CD4-positive, alpha-beta memory T cell (primary cell): ENCODE data around the gene RBMS3. TPM values are rescaled to one million over a fixed set of nuclear protein-coding genes. Genes with fewer than 3 reads are reported as not detected.

Experiments used
- CTCF ChIA-PET: fragments of 350-600 bp; sonication (Branson Sonifier 250); formaldehyde crosslinking; loops from one replicate; lab custom pipeline; 2021; ENCODE audit warnings: inconsistent platforms; ENCODE audit not compliant: partially characterized antibody; lab: Charles Lee
- POLR2A ChIA-PET: fragments of 350-600 bp; sonication (Branson Sonifier 250); formaldehyde crosslinking; loops from one replicate; lab custom pipeline; 2021; ENCODE audit not compliant: partially characterized antibody; lab: Charles Lee
- DNase-seq, 5 donors: peaks; one replicate each; pipeline versions ENCODE4 v3.0.0 to v3.0.0-alpha.2; 2020 to 2022; ENCODE audit warnings: mixed read lengths in 1 of 5
- H3K27ac ChIP-seq: one replicate; pipeline ENCODE4 v1.7.0; 2013; ENCODE audit warnings: low read depth, low read length
- H3K27me3 ChIP-seq: 2 replicates; pipeline ENCODE4 v1.7.0; 2013; ENCODE audit warnings: mild to moderate bottlenecking, low read length, moderate library complexity; ENCODE audit not compliant: insufficient read depth
- H3K36me3 ChIP-seq: 2 replicates; pipeline ENCODE4 v1.7.0; 2013; ENCODE audit warnings: mild to moderate bottlenecking, low read length, moderate library complexity; ENCODE audit not compliant: insufficient read depth
- H3K4me1 ChIP-seq: 2 replicates; pipeline ENCODE4 v1.7.0; 2013; ENCODE audit warnings: mild to moderate bottlenecking, low read length, moderate library complexity; ENCODE audit not compliant: insufficient read depth
- H3K4me3 ChIP-seq, 2 donors: one replicate each; pipeline ENCODE4 v1.7.0; 2013; ENCODE audit warnings: low read length in 2 of 2, mild to moderate bottlenecking in 1 of 2
- H3K9me3 ChIP-seq, 2 donors: one replicate each; pipeline ENCODE4 v1.7.0; 2013; ENCODE audit warnings: low read length in 2 of 2, control low read depth in 1 of 2; ENCODE audit not compliant: control insufficient read depth in 1 of 2
- H3K27ac Mint-ChIP-seq, 7 donors: one replicate each; pipeline ENCODE4 v1.8.0; 2020 to 2021; ENCODE audit warnings: mixed read lengths in 7 of 7, mild to moderate bottlenecking in 6 of 7, inconsistent platforms in 3 of 7, moderate library complexity in 3 of 7
- H3K27me3 Mint-ChIP-seq, 2 donors: one replicate each; pipeline ENCODE4 v1.8.0; 2020 to 2021; ENCODE audit warnings: mixed read lengths in 2 of 2
- H3K36me3 Mint-ChIP-seq, 2 donors: one replicate each; pipeline ENCODE4 v1.8.0; 2020 to 2021; ENCODE audit warnings: mixed read lengths in 2 of 2, inconsistent platforms in 1 of 2, mild to moderate bottlenecking in 1 of 2
- H3K4me1 Mint-ChIP-seq, 4 donors: one replicate each; pipeline ENCODE4 v1.8.0; 2020 to 2021; ENCODE audit warnings: mixed read lengths in 4 of 4, mild to moderate bottlenecking in 1 of 4
- H3K4me3 Mint-ChIP-seq, 8 donors: one replicate each; pipeline ENCODE4 v1.8.0; 2020 to 2021; ENCODE audit warnings: mixed read lengths in 8 of 8, mild to moderate bottlenecking in 7 of 8, moderate library complexity in 6 of 8, inconsistent platforms in 3 of 8
- H3K9me3 Mint-ChIP-seq, 8 donors: one replicate each; pipeline ENCODE4 v1.8.0; 2020 to 2021; ENCODE audit warnings: mixed read lengths in 8 of 8, mild to moderate bottlenecking in 5 of 8, inconsistent platforms in 3 of 8, moderate library complexity in 1 of 8
- intact Hi-C: fragments of 100-400 bp; cut with micrococcal nuclease; formaldehyde crosslinking; loops from one replicate; pipeline ENCODE4 v1.15.1; 2023
- polyA plus RNA-seq, 2 donors: library from polyadenylated mRNA; unstranded; fragments of 300-500 nt; fragmentation: Illumina TruSeq; gene quantifications; one replicate each; pipeline ENCODE4 v1.2.3, GENCODE V29; 2021
- total RNA-seq, 2 experiments: library from RNA; stranded (reverse); gene quantifications; one replicate each; pipeline ENCODE4 v1.2.3, GENCODE V29; 2021

Gene RBMS3
- total and polyA plus RNA-seq, 4 experiments from 2014 or later: 0.70 to 1.6 (median 1.0) TPM; not detected in 1

GRCh38 chr3:29590461-29590860 lies 309.6 kb downstream of the RBMS3 start:
- no peak for DNase-seq
- Histone ChIP-seq H3K4me1 (no peaks in the 10 kb centered on the region), H3K27me3 (no peaks in the 10 kb centered on the region), H3K9me3 (no peaks in the 10 kb centered on the region), H3K4me3 (no peak overlapping the region), H3K36me3 (no peaks in the 10 kb centered on the region), H3K27ac (no peak overlapping the region)
- H3K9me3 Mint-ChIP-seq: peaks cover 0 to 6% (median 3%) of the 10 kb centered on the region in 8 donors
- no peak overlapping the region for H3K4me3 Mint-ChIP-seq
- ChIA-PET CTCF (no interaction called here), POLR2A (no interaction called here)
- intact Hi-C loops: no loop called here
- no peaks in the 10 kb centered on the region for H3K36me3 Mint-ChIP-seq
- H3K27ac Mint-ChIP-seq: no peak overlapping the region
- no peaks in the 10 kb centered on the region for H3K4me1 Mint-ChIP-seq
- H3K27me3 Mint-ChIP-seq: no peaks in the 10 kb centered on the region

GRCh38 chr3:29591579-29591978 lies 310.7 kb downstream of the RBMS3 start:
- H3K27ac Mint-ChIP-seq: no peak overlapping the region
- no peaks in the 10 kb centered on the region for H3K36me3 ChIP-seq
- no peaks in the 10 kb centered on the region for H3K9me3 ChIP-seq
- POLR2A ChIA-PET: no interaction called here
- no peak overlapping the region for H3K27ac ChIP-seq
- no peaks in the 10 kb centered on the region for H3K27me3 Mint-ChIP-seq
- DNase-seq: no peak
- H3K4me3 ChIP-seq: no peak overlapping the region
- CTCF ChIA-PET: no interaction called here
- H3K4me3 Mint-ChIP-seq: no peak overlapping the region
- intact Hi-C loops: no loop called here
- no peaks in the 10 kb centered on the region for H3K4me1 Mint-ChIP-seq
- no peaks in the 10 kb centered on the region for H3K4me1 ChIP-seq
- H3K36me3 Mint-ChIP-seq: no peaks in the 10 kb centered on the region
- no peaks in the 10 kb centered on the region for H3K27me3 ChIP-seq
- peaks cover 0 to 8% (median 3%) of the 10 kb centered on the region in 8 donors for H3K9me3 Mint-ChIP-seq

DNA sequence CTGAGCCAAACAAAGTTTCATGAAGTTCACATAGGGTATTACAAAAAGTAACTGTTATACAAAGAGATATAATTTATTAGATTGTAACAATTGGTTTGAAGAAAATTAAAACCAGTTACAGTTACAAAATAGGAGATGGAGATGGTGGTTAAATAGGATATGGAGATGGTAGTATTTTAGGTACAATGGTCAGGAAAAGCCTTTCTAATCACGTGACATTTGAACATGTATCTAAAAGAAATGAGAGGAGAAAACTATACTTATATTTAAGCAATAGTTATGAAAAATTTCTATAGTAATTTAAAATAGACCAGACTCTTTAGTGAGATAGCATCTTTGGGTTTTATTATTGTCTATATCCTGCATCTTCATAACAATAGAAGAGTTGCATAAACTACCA lies 312.9 kb downstream of the RBMS3 start:
- Histone ChIP-seq H3K36me3 (no peaks in the 10 kb centered on the region), H3K4me1 (no peaks in the 10 kb centered on the region), H3K27me3 (no peaks in the 10 kb centered on the region), H3K4me3 (no peak overlapping the region), H3K27ac (no peak overlapping the region), H3K9me3 (no peaks in the 10 kb centered on the region)
- Mint-ChIP-seq H3K4me3 (no peak overlapping the region), H3K36me3 (no peaks in the 10 kb centered on the region), H3K4me1 (no peaks in the 10 kb centered on the region), H3K27ac (no peak overlapping the region), H3K27me3 (no peaks in the 10 kb centered on the region), H3K9me3 (peaks cover 0 to 8% (median 1%) of the 10 kb centered on the region in 8 donors)
- POLR2A ChIA-PET: no interaction called here
- DNase-seq: no peak
- CTCF ChIA-PET: no interaction called here
- intact Hi-C loops: no loop called here

GRCh38 chr3:29594261-29594660 lies 313.4 kb downstream of the RBMS3 start:
- no peaks in the 10 kb centered on the region for H3K4me1 Mint-ChIP-seq
- H3K4me3 Mint-ChIP-seq: no peak overlapping the region
- H3K36me3 Mint-ChIP-seq: no peaks in the 10 kb centered on the region
- peaks cover 0 to 4% (median under 1%) of the 10 kb centered on the region in 8 donors for H3K9me3 Mint-ChIP-seq
- CTCF ChIA-PET: no interaction called here
- H3K4me1 ChIP-seq: no peaks in the 10 kb centered on the region
- H3K4me3 ChIP-seq: no peak overlapping the region
- DNase-seq: no peak
- no peaks in the 10 kb centered on the region for H3K27me3 ChIP-seq
- POLR2A ChIA-PET: no interaction called here
- H3K27me3 Mint-ChIP-seq: no peaks in the 10 kb centered on the region
- H3K36me3 ChIP-seq: no peaks in the 10 kb centered on the region
- no peaks in the 10 kb centered on the region for H3K9me3 ChIP-seq
- H3K27ac Mint-ChIP-seq: no peak overlapping the region
- H3K27ac ChIP-seq: no peak overlapping the region
- intact Hi-C loops: no loop called here

DNA sequence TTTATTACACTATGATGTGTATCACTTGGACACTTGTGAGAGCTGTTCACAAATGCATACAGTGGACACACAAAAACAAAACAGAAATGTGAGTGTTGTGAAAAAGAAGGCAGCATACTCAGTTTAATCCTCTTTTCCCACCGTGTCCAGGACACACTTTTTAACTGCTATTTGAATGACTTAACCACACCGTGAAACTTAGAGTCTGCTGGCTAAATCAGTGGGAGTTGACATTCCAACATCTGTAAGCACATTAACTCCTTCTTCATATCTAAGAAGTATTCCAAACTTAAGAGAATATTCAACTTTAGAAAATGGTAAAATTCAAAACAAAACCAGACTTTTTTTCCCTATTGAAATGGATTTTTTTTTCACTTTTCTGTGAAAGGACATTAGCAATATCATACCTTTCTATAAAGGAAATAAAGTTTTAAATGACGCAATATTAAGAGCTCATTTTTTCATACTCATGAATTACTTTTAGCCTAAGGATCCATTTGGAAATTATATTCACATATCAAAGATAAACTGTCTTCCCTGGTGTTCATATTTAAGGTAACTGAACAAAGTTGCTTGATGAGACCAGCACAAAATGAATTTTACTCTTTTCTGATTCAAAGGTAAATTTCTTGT lies 316.6 kb downstream of the RBMS3 start:
- Mint-ChIP-seq H3K27me3 (no peaks in the 10 kb centered on the region), H3K9me3 (peaks cover 0 to 4% (median 0%) of the 10 kb centered on the region in 8 donors), H3K36me3 (no peaks in the 10 kb centered on the region), H3K4me3 (no peak overlapping the region), H3K27ac (no peak overlapping the region), H3K4me1 (no peaks in the 10 kb centered on the region)
- H3K27me3 ChIP-seq: no peaks in the 10 kb centered on the region
- POLR2A ChIA-PET: no interaction called here
- H3K27ac ChIP-seq: no peak overlapping the region
- CTCF ChIA-PET: interaction anchor here (1.1 kb wide), 1 partner anchor 13 kb away, joined by 3 read pairs; no protein-coding TSS in a partner anchor
- H3K36me3 ChIP-seq: no peaks in the 10 kb centered on the region
- no peak overlapping the region for H3K4me3 ChIP-seq
- DNase-seq: no peak
- no peaks in the 10 kb centered on the region for H3K9me3 ChIP-seq
- intact Hi-C loops: no loop called here
- no peaks in the 10 kb centered on the region for H3K4me1 ChIP-seq

- no peak overlapping the region for H3K4me3 Mint-ChIP-seq
- intact Hi-C loops: no loop called here
- H3K27ac ChIP-seq: no peak overlapping the region
- no peak overlapping the region for H3K27ac Mint-ChIP-seq
- H3K9me3 ChIP-seq: no peaks in the 10 kb centered on the region
- H3K4me3 ChIP-seq: no peak overlapping the region
- no peaks in the 10 kb centered on the region for H3K36me3 ChIP-seq
- H3K27me3 Mint-ChIP-seq: no peaks in the 10 kb centered on the region
- H3K9me3 Mint-ChIP-seq: peaks cover 0 to 3% (median 0%) of the 10 kb centered on the region in 8 donors
- no peaks in the 10 kb centered on the region for H3K4me1 ChIP-seq
- DNase-seq: no peak
- ChIA-PET CTCF (no interaction called here), POLR2A (no interaction called here)
- H3K36me3 Mint-ChIP-seq: no peaks in the 10 kb centered on the region
- no peaks in the 10 kb centered on the region for H3K4me1 Mint-ChIP-seq
- no peaks in the 10 kb centered on the region for H3K27me3 ChIP-seq
These were observed 321.2 kb downstream of the RBMS3 start for GRCh38 chr3:29601861-29602585.

GRCh38 chr3:29605845-29606244 lies 325.0 kb downstream of the RBMS3 start:
- H3K36me3 ChIP-seq: no peaks in the 10 kb centered on the region
- ChIA-PET CTCF (no interaction called here), POLR2A (no interaction called here)
- no peaks in the 10 kb centered on the region for H3K4me1 ChIP-seq
- H3K27ac Mint-ChIP-seq: no peak overlapping the region
- H3K27me3 ChIP-seq: no peaks in the 10 kb centered on the region
- no peak for DNase-seq
- H3K9me3 Mint-ChIP-seq: peaks cover 0 to 3% (median 0%) of the 10 kb centered on the region in 8 donors
- H3K36me3 Mint-ChIP-seq: no peaks in the 10 kb centered on the region
- H3K4me3 ChIP-seq: no peak overlapping the region
- intact Hi-C loops: no loop called here
- no peaks in the 10 kb centered on the region for H3K9me3 ChIP-seq
- no peaks in the 10 kb centered on the region for H3K27me3 Mint-ChIP-seq
- H3K27ac ChIP-seq: no peak overlapping the region
- H3K4me1 Mint-ChIP-seq: no peaks in the 10 kb centered on the region
- no peak overlapping the region for H3K4me3 Mint-ChIP-seq
